ENCODE results near the gene ANKRD11.
"Not testable (repeated sequence)": the region's sequence is repeated elsewhere in the genome, so short reads cannot be mapped to it uniquely, and the experiment has no call there.

ANKRD11 gene

GRCh38 chr16:89362540-89363223, 127.7 kb downstream of the ANKRD11 start:
- DNase-seq, result not testable (repeated sequence)

- DNase-seq, result no peak
Measured at GRCh38 chr16:89361751-89362539, 128.4 kb downstream of the ANKRD11 start.

GRCh38 chr16:89360760-89361435, 129.5 kb downstream of the ANKRD11 start:
- DNase-seq, result no peak

DNA sequence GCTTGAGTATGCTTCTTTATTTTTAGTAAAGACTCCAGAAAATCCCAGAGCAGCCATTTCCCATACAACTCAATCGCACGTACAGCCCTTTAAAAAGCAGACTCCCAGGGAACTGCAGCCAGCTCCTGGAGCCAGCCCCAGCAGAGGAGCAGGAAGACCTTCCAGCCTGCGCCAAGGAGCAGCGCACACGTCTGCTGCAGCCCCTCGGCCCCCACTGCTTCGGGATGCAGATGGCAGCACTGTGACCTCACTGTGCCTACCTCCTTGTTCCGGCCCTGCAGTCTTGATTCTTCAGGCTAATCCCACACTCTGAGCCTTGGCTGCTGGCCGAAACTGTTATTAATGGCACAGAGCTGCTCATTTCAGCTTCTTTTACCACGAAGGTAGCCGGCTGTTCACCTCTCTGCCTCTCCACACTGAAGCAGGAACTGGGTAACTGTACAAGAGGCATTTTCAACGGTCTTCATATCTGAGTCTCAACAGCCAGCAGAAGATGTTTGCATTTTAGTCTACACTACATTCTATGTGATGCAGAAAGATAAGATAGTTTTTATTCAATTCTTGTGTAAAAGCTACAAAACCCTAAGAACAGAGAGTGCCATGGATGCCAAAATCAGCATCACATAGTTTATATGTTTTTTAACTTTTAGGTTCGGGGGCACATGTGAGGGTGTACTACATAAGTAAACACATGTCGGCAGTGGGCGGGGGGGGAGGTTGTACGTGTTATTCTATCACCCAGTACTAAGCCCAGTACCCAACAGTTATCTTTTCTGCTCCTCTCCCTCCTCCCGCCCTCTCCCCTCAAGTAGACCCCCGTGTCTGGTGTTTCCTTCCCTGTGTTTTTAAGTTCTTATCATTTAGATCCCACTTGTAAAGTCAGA, 130.9 kb downstream of the ANKRD11 start:
- peak; percentile 86 for DNase-seq

- DNase-seq, result no peak
Measured at GRCh38 chr16:89358030-89359005, 132.0 kb downstream of the ANKRD11 start.

GRCh38 chr16:89357055-89357816, 133.1 kb downstream of the ANKRD11 start:
- DNase-seq, result no peak

GRCh38 chr16:89355686-89356085, 134.7 kb downstream of the ANKRD11 start:
- DNase-seq, result no peak

- DNase-seq, result no peak
Measured at GRCh38 chr16:89355007-89355406, 135.4 kb downstream of the ANKRD11 start.

DNA sequence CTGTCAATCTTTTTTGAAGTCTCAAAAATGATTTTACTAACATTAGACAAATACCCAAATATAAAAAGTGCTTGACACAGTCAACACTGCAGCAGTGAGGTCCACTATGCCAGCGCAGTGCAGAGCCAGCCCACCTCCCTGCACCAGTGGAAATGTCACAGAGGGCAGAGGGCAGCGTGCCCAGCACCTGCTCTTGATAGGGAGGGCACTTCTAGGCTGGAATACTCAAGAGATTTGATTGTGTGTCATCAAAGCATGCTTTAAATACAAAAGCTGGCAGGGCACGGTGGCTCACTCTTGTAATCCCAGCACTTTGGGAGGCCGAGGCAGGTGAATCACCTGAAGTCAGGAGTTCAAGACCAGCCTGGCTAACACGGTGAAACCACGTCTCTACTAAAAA, 136.0 kb downstream of the ANKRD11 start:
- no peak for DNase-seq

DNA sequence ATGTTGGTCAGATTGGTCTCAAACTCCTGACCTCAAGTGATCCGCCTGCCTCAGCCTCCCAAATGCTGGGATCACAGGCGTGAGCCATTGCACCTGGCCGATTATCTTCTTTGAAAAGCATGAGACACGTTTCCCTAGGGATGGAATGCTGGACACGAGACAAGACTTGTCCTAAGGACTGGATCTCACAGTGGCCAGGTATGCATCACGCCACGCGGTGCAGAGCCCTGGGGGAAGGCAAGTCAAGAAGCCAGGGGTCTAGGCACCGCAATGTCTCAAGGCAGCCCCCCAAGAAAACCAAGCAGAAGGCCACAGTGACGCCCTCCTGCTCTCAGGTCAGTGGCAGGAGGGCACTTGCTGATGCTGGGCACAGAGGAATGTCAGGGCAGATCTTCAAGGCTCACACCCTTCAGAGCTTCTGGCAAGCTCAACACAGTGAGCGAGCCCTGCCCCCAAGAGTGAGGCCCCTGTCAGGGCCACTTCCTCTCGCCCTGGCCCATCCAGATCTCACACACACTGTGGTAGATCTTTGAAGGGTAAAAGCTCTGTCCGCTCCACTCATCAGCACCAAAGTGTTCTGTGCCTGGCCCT, 138.2 kb downstream of the ANKRD11 start:
- DNase-seq, result no peak

GRCh38 chr16:89351645-89352044, 138.7 kb downstream of the ANKRD11 start:
- DNase-seq, result no peak

- no peak for DNase-seq
Measured at GRCh38 chr16:89350701-89351380, 139.5 kb downstream of the ANKRD11 start.

DNA sequence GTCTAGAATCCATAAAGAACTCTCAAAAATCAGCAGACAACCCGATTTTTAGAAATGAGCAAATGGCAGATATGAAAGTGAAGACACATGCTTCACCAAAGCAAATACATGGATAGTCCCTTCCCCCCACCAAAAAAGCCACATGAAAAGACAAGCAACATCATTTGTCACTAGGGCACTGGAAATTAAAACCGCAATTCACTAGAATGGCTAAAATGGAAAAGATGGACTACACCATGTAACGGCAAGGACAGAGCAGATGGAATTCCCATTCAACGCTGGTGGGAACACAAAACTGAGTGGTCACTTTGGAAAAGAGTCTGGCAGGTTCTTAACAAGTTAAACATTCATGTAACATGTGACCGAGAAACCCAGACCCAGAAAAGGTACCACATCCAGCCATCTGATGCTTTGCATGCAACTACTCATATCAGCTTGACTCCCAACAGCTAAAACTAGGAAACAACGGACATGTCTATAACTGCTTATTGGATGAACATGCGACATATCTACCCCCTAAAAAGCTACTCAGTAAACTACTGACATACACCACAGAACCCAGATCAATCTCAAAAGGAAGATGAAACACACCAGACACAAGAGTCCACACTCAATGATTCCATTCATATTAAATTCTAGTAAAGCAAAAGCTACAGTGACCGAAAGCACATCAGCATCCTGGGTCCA, 140.3 kb downstream of the ANKRD11 start:
- DNase-seq, result no peak

GRCh38 chr16:89347807-89348206, 142.6 kb downstream of the ANKRD11 start:
- DNase-seq, result no peak

DNA sequence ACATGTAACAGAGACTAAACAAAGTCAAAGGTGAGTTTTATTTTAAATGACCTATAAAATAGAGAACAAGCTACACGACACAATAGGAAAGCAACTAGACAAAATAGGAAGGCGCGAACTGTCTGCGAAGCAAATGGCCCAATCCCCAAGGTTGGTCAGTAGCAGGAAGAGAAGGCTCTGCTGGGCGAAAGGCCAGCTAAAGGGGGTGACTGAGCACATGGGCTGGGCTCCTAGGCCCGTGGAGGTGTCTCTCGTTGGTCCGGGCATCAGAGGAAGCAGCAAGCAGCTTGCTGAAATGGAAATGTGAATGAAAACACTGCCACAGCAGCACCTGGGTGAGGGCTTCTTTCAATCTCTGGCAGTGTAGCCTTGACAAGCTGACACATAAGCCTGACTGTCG, 143.5 kb downstream of the ANKRD11 start:
- no peak for DNase-seq

DNA sequence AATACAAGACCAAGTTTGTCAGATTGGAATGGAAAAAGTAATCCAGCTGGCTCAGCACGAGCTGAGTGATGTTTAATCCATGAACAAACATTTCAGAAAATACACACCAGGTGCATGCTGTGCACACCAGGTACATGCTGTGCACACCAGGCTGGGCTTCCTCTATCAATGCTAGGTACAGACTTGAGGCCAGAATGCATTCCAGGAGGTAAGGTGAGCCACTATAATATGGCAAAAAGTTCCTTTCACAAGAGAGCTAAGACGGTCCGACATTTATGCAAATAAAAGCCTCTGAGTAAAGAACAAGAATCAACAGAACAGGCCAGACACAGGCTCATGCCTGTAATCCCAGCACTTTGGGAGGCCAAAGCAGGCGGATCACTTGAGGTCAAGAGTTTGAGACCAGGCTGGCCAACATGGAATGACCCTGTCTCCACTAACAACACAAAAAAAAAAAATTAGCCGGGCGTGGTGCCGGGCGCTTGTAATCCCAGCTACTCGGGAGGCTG, 144.7 kb downstream of the ANKRD11 start:
- no peak for DNase-seq

DNA sequence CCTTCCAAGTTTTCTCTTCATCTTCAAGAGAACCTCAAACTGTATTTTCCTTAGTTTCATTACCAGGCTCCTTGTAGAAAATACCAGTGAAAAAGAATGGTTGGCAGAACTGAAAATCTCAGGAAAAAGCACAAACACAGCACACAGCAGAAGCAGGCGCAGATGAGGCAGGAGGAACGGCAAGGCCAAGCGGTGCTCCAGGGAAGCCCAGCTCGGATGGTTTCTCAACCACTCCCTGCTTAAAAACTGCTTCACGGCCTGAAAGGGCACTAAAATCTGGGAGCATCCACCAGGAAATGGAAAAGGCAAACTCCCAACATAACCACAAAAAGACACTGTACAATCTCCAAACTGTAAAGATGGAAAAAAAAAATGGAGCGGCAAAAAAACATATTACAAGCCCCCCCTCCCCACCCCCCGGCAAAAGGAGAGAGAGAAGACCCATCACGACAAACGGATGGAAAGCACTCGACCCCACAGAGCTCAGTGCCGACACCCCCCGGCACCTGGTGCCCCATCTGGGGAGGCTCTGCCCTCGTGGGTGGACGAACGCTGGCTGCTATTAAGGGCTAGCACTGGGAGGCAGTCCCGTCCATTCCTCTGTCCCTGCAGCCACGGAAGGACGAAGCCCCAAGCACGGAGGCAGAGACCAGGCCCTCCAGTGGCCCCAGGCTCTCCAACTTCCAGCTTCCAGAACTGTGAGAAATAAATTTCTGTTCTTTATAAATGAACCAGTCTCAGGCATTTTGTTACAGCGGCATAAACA, 145.3 kb downstream of the ANKRD11 start:
- no peak for DNase-seq

DNA sequence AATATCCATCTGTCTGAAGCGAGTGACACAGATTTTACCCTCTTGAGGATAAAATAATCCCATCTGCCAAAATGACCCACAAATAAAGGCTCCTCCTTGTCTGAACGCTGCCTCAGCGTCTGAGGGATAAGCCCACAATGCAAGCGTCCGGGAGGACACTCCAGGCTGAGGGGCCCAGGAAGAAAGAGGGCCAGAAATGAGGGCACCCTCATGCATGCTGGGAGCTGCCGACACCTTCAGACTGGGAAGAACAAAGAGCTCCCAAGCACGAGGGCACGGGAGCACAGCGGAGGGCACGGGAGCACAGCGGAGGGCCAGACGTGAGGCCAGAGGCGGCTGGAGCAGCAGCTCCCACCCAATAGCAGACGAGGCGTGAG, 145.9 kb downstream of the ANKRD11 start:
- no peak for DNase-seq
